DOHH2 (cell line): Measurements from ENCODE around the gene RBM28.

Experiments
- CTCF ChIP-seq: fragments of 200-600 bp; sonication (generic); IDR thresholded peaks from one replicate; pipeline ENCODE4 v1.5.1; 2014; ENCODE audit warnings: antibody characterized with exemption, mild to moderate bottlenecking, low read depth, low read length; ENCODE audit not compliant: poor library complexity, severe bottlenecking
- EZH2phosphoT487 ChIP-seq: fragments of 200-600 bp; sonication (generic); IDR thresholded peaks from 2 replicates; pipeline ENCODE4 v1.6.1; 2017; ENCODE audit warnings: borderline replicate concordance, mild to moderate bottlenecking, antibody characterized with exemption, low read length, moderate library complexity, mixed read lengths

GRCh38 chr7:128359939-128360338, 16.2 kb upstream of the RBM28 start:
- TF ChIP-seq CTCF (no peak), EZH2phosphoT487 (no peak)
